PC-3 (cell line): ENCODE data around the gene ULK4.

Source experiments
- EZH2 ChIP-seq: fragments of 300-600 bp; sonication (generic); IDR thresholded peaks from one replicate; pipeline ENCODE4 v1.6.1; 2017; ENCODE audit warnings: antibody characterized with exemption, mild to moderate bottlenecking, low read length; ENCODE audit not compliant: unreplicated experiment
- EZH2phosphoT487 ChIP-seq: fragments of 300-600 bp; sonication (generic); IDR thresholded peaks from 2 replicates; pipeline ENCODE4 v1.6.1; 2018; ENCODE audit warnings: mild to moderate bottlenecking, antibody characterized with exemption, low read length, borderline replicate concordance
- TF ChIP-seq, protein P1 (sequence below): fragments of 300-600 bp; sonication (generic); conservative IDR thresholded peaks from 2 replicates; pipeline ENCODE4 v1.5.1; 2017; ENCODE audit warnings: antibody characterized with exemption, low read depth, mild to moderate bottlenecking, low read length

DNA sequence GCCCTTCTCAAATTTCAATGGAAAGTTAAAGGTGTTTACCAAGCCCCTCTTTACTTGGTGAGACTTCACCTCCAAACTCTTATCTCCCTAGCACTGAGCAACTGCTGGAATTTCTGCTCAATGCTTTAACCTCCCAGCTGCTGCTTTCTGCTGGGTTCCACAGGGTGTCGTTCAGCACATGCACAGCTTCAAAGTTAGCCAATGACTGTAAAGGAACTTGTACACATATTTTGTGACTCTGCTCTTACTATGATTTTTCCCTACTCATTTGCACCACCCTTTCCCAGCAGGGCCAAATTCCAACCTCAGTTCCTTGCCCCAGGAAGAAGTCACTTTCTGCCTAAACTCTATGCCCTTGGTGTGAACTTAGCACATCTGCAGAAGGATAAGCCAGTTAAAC, 89.7 kb downstream of the ULK4 start:
- TF ChIP-seq EZH2 (no peak), EZH2phosphoT487 (no peak)
- TF ChIP-seq, protein P1, sequence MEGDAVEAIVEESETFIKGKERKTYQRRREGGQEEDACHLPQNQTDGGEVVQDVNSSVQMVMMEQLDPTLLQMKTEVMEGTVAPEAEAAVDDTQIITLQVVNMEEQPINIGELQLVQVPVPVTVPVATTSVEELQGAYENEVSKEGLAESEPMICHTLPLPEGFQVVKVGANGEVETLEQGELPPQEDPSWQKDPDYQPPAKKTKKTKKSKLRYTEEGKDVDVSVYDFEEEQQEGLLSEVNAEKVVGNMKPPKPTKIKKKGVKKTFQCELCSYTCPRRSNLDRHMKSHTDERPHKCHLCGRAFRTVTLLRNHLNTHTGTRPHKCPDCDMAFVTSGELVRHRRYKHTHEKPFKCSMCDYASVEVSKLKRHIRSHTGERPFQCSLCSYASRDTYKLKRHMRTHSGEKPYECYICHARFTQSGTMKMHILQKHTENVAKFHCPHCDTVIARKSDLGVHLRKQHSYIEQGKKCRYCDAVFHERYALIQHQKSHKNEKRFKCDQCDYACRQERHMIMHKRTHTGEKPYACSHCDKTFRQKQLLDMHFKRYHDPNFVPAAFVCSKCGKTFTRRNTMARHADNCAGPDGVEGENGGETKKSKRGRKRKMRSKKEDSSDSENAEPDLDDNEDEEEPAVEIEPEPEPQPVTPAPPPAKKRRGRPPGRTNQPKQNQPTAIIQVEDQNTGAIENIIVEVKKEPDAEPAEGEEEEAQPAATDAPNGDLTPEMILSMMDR: no peak
